ENCODE data around the gene MYO16.

MYO16 gene

DNA sequence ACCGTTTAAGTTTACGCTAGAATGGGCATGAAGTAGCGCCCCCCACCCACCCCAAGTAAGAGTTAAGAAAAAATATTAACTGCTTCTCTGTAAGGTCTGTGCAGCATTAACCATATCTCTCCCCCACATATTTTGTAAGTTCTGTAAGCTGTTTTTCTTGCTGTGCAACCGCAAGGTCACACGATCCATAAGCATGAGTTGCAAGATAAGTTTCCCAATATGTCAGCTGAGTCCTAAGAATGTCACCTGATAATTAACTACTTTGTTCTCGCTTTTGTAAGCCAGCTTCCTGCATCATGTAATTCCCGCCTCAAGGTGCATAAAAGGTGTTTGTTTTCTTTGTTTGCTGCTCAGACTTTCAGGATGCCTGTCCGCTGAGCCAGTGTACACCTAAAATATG, 187.0 kb downstream of the MYO16 start:
- Mint-ChIP-seq H3K27me3 (ENCODE audit: low read depth) (no peaks in the 10 kb centered on the region), H3K9me3 (no peaks in the 10 kb centered on the region), H3K4me3 (no peak overlapping the region), H3K27ac (no peak overlapping the region), H3K4me1 (ENCODE audit: low read depth) (no peaks in the 10 kb centered on the region), H3K36me3 (ENCODE audit: low read depth) (no peaks in the 10 kb centered on the region)
- DNase-seq (ENCODE audit: low spot score) = no peak

DNA sequence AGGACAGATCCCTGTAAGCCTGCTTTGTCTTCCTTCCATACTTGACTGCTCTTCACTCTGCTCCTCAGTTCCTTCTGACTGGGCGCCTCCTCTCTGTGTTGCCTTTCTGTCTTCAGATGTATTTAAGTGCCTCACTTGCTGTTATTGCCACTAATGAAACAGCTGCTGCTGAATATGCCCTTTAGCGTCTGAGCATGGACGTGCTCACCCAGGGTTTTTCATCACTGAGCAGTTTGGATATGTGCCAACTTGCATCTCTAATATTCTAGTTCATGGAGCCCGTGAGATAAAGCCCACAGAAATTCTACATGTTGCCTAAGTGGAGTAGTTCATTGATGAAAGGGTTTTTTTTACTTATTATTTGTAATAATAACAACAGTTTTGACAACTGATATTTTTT, 198.2 kb downstream of the MYO16 start:
- DNase-seq (ENCODE audit: low spot score) = no peak
- H3K27ac Mint-ChIP-seq = no peak overlapping the region
- H3K9me3 Mint-ChIP-seq = peaks cover 12% of the 10 kb centered on the region
- no peak overlapping the region for H3K4me3 Mint-ChIP-seq
- H3K4me1 Mint-ChIP-seq (ENCODE audit: low read depth) = no peaks in the 10 kb centered on the region
- H3K36me3 Mint-ChIP-seq (ENCODE audit: low read depth) = no peaks in the 10 kb centered on the region
- H3K27me3 Mint-ChIP-seq (ENCODE audit: low read depth) = no peaks in the 10 kb centered on the region

DNA sequence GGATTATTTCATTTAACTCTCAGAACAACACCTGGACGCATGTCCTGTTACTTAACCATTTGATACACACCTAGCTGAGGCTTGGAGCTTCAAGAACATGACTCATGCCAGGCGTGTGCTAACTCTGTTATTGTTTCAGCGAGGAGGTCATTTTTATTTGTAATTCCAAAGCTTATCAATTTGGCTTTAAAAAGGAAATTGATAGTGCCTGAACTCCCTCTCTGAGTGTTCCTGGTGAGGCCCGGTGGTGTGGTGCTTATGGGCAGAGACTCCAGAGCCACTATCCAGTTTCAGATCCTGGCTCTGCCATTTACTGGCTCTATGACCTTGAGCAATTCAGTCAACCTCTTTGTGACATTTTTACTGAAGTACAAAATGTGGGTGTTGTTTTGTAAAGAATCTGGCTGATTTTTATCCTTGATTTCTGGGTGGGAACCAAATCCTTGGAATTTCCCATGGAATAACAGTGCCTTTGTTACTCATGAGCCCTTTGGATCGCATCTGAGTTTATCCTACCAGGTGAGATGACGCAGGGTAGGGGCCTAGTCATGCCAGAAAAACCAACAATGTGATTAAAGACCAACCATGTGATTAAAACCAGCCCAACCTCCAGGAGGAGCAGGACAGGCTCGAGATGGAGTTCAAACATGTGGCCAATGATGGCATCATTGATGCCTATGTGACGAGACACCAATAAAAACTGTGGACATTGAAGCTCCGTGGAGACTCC, 198.8 kb downstream of the MYO16 start:
- H3K4me3 Mint-ChIP-seq = no peak overlapping the region
- H3K36me3 Mint-ChIP-seq (ENCODE audit: low read depth) = no peaks in the 10 kb centered on the region
- H3K27ac Mint-ChIP-seq = no peak overlapping the region
- DNase-seq (ENCODE audit: low spot score) = no peak
- no peaks in the 10 kb centered on the region for H3K27me3 Mint-ChIP-seq (ENCODE audit: low read depth)
- peaks cover 12% of the 10 kb centered on the region for H3K9me3 Mint-ChIP-seq
- no peaks in the 10 kb centered on the region for H3K4me1 Mint-ChIP-seq (ENCODE audit: low read depth)

DNA sequence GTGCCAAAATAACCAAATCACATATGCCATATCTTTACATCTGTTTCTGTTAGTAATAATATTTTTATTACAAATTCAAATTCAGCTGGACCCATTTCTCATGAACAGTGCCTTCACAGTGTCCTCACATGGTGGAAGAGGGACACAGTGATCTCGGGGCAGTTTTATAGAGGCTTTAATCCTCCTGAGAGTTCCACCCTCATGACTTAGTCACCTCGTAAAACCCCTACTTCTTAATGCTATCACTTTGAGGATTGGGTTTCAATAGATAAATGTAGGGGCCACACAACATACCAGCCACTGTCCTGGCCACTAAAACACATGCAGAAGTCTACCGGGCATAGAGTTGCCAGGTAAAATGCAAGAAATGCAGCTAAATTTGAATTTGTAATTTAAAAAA, 201.5 kb downstream of the MYO16 start:
- Mint-ChIP-seq H3K27me3 (ENCODE audit: low read depth) (no peaks in the 10 kb centered on the region), H3K27ac (no peak overlapping the region), H3K36me3 (ENCODE audit: low read depth) (no peaks in the 10 kb centered on the region), H3K4me1 (ENCODE audit: low read depth) (no peaks in the 10 kb centered on the region), H3K9me3 (peaks cover 12% of the 10 kb centered on the region), H3K4me3 (no peak overlapping the region)
- DNase-seq (ENCODE audit: low spot score) = no peak

DNA sequence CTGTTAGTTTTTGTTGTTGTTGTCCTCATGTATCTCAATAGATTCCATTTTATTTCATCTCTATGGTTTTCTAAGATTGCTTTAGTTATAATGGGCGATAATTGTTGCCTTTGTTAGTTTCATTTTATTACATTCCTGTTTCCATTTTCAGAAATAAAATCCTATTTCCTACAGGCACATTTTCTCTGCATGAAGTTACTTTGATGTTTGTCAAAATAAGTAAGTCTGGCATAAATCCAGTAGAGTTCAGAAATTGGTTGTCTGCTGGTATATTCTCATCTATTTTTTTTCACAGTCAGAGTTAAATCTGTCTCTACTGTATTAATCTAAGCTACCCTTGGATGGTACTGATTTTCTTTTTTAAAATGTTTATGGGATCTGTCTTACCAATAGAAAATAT, 204.1 kb downstream of the MYO16 start:
- Mint-ChIP-seq H3K4me3 (no peak overlapping the region), H3K9me3 (peaks cover 4% of the 10 kb centered on the region), H3K27ac (no peak overlapping the region), H3K4me1 (ENCODE audit: low read depth) (no peaks in the 10 kb centered on the region), H3K27me3 (ENCODE audit: low read depth) (no peaks in the 10 kb centered on the region), H3K36me3 (ENCODE audit: low read depth) (no peaks in the 10 kb centered on the region)
- DNase-seq (ENCODE audit: low spot score) = no peak

DNA sequence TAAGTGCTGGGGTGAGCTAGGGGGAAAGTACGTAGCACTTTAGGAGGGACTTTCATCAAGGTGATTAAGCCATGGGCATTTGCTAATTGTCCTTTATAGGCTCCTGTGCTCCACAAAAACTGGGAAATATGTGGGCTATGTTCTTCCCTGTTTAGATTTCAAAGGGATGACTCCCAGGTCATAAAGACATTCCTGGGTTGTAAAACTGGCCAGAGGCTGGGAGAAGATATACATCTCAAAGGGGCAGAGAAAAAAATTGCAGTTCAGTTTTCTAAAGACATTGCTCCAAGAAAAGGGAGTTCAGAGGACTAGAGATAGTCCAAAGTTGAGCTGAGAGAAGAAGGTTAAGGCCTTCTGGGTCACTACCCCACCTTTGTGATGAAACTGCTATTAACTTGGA, 204.8 kb downstream of the MYO16 start:
- DNase-seq (ENCODE audit: low spot score) = no peak
- Mint-ChIP-seq H3K4me3 (no peak overlapping the region), H3K36me3 (ENCODE audit: low read depth) (no peaks in the 10 kb centered on the region), H3K4me1 (ENCODE audit: low read depth) (no peaks in the 10 kb centered on the region), H3K27ac (no peak overlapping the region), H3K27me3 (ENCODE audit: low read depth) (no peaks in the 10 kb centered on the region), H3K9me3 (peaks cover 3% of the 10 kb centered on the region)

DNA sequence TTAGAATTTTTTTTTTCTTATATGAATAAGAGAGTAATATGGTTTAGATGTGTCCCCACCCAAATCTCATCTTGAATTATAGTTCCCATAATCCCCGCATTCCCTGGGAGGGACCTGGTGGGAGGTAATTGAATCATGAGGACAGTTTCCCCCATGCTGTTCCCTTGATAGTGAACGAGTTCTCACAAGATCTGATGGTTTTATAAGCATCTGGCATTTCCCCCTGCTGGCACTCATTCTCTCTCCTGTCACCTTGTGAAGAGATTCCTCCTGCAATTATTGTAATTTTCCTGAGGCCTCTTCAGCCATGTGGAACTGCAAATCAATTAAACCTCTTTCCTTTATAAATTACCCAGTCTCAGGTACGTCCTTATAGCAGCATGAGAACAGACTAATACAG, 205.7 kb downstream of the MYO16 start:
- Mint-ChIP-seq H3K27ac (no peak overlapping the region), H3K9me3 (no peaks in the 10 kb centered on the region), H3K4me1 (ENCODE audit: low read depth) (no peaks in the 10 kb centered on the region), H3K36me3 (ENCODE audit: low read depth) (no peaks in the 10 kb centered on the region), H3K27me3 (ENCODE audit: low read depth) (no peaks in the 10 kb centered on the region), H3K4me3 (no peak overlapping the region)
- DNase-seq (ENCODE audit: low spot score) = no peak

DNA sequence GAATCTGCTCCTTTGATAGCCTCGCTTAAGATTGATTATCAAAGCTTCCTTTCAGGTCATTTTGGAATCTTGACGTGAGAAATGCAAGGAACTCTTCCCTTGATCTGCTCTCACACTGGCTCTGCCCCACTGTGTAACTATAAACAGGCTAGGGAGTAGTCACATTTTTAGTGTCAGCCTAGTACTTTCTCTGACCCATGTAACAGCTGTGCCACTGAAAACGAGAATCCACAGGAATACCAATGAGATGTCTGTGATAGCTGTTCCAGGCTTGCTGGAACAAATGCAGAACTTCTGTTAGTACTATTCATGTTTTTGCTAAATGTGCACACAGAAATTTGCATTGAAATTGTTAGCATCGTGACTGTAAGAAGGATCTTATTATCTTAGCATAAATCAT, 221.3 kb downstream of the MYO16 start:
- Mint-ChIP-seq H3K4me3 (no peak overlapping the region), H3K36me3 (ENCODE audit: low read depth) (no peaks in the 10 kb centered on the region), H3K27ac (no peak overlapping the region), H3K9me3 (no peaks in the 10 kb centered on the region), H3K4me1 (ENCODE audit: low read depth) (no peaks in the 10 kb centered on the region), H3K27me3 (ENCODE audit: low read depth) (no peaks in the 10 kb centered on the region)
- DNase-seq (ENCODE audit: low spot score) = no peak

DNA sequence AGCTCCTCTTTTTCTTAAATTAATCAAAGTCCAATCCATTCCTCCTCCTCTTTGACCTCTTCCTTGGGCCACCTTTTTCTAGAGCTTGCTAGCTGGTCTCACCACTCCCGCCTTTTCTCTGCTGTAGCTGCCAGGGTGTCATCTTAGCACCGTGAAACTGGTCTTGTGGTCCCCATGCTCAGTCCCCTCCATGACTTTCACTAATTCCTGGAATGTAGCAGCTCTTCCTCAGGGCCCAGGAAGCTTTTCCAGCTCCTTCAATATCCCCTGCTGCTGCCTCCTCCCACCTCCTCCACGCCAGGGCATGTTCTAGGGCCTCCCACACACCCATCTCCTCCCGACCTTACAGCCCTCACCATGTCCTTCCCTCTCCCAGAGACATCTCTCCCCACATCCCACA, 222.2 kb downstream of the MYO16 start:
- H3K36me3 Mint-ChIP-seq (ENCODE audit: low read depth) = no peaks in the 10 kb centered on the region
- DNase-seq (ENCODE audit: low spot score) = no peak
- H3K4me3 Mint-ChIP-seq = no peak overlapping the region
- no peaks in the 10 kb centered on the region for H3K4me1 Mint-ChIP-seq (ENCODE audit: low read depth)
- H3K9me3 Mint-ChIP-seq = no peaks in the 10 kb centered on the region
- no peaks in the 10 kb centered on the region for H3K27me3 Mint-ChIP-seq (ENCODE audit: low read depth)
- H3K27ac Mint-ChIP-seq = no peak overlapping the region

DNA sequence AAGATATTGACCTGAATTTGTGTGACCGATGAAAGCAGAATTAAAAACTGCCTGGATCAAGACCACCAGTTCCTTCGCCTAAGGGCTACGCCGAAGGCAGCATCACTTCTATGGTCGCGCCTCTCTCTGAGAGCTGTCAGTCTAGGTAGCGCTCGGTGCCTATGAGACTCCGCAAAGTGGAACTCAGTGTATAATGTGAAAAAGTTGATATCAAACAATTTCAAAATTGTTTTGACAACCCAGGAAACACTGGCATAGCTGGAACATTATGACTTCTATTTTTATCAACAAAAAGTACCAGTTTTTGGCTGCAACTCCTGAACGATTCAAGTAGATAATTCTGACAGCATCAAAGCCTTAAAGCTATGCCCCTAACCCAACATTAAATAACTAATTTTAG, 223.6 kb downstream of the MYO16 start:
- Mint-ChIP-seq H3K27ac (no peak overlapping the region), H3K4me1 (ENCODE audit: low read depth) (no peaks in the 10 kb centered on the region), H3K27me3 (ENCODE audit: low read depth) (no peaks in the 10 kb centered on the region), H3K9me3 (no peaks in the 10 kb centered on the region), H3K36me3 (ENCODE audit: low read depth) (no peaks in the 10 kb centered on the region), H3K4me3 (no peak overlapping the region)
- DNase-seq (ENCODE audit: low spot score) = no peak

DNA sequence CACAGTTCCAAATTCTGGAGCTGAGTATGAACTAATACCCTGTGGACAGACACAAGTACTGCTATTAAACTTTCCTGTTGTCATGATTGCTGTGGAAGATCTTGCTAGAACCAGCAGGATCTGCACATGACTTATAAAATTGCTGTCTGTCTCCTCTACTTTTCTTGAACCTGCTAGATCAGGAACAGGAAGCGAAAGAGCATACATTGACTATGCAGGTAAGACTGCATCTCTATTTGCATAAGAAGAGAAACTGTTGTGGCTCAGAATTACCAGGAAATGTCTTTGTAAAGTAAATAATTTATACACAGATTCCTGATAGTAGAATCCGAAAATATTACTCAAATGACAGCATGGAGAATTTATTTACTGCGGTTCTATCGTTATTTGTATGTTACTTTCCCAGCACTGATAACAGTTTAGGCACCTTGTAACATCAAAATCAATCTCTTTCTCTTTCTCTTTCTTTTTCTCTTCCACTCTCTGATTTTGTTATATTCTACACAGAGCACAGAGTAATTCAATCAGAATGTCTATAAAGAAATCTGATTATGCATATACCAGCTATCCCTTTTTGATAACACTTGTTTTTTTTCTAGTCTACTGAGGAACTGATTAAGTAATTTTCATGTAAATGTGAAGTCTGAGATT, 226.5 kb downstream of the MYO16 start:
- H3K27me3 Mint-ChIP-seq (ENCODE audit: low read depth) = no peaks in the 10 kb centered on the region
- no peak for DNase-seq (ENCODE audit: low spot score)
- H3K36me3 Mint-ChIP-seq (ENCODE audit: low read depth) = no peaks in the 10 kb centered on the region
- no peak overlapping the region for H3K4me3 Mint-ChIP-seq
- H3K4me1 Mint-ChIP-seq (ENCODE audit: low read depth) = no peaks in the 10 kb centered on the region
- no peak overlapping the region for H3K27ac Mint-ChIP-seq
- H3K9me3 Mint-ChIP-seq = no peaks in the 10 kb centered on the region

DNA sequence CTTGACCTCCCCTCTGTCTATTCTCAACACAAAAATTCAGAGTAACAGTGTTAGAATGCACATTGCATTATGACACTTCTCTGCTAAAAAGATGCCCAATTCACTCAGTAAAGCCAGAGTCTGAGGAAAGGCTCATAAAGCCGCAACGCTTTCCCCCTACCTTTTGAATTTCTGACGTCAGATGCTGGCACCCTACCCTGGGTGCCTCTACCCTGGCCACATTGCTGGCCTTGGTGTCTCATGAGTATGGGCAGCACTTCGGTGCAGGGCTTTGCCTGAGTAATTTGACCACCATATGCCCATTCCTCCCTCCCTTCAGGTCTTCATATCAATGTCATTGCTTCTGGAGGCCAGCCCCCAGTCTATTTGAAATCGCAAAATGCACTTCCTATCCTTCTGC, 229.3 kb downstream of the MYO16 start:
- no peak for DNase-seq (ENCODE audit: low spot score)
- H3K27me3 Mint-ChIP-seq (ENCODE audit: low read depth) = no peaks in the 10 kb centered on the region

DNA sequence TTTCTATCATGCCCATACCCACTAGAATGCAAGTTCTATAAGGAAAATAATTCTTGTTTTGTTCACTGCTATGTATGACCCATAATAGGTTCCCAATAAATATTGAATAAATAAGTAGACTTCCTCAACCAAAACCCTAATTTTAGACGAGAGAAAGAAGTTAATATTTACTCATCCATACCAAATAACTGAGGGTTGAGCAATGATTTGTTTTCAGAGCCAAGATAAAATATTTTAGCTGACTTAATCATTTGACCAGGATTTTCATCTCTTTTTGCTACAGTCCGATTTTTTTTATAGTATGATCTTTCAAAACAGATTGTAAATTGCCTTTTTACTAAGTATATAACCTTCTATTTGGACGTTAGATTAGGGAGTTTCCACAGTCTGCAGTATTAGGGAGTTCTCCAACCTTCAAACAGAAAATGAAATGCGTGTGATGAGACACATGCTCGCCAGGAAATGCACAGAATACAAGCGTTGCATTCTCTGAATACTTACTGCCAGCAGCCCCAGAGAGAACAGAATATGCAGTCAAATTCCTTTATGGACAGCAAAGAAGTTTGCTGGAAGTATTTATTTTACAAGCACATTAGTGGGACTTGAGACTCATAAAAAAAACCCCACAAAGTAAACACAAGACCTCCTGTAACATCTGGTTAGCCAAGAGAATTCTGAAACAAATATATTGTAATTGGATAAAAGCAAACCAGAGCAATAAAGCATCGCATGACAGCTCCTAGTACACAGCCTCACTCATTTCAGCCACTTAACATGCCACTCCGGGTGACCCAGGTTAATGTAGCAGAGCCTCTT, 230.0 kb downstream of the MYO16 start:
- Mint-ChIP-seq H3K4me1 (ENCODE audit: low read depth) (no peaks in the 10 kb centered on the region), H3K27me3 (ENCODE audit: low read depth) (no peaks in the 10 kb centered on the region), H3K9me3 (no peaks in the 10 kb centered on the region), H3K27ac (no peak overlapping the region), H3K4me3 (no peak overlapping the region), H3K36me3 (ENCODE audit: low read depth) (no peaks in the 10 kb centered on the region)
- DNase-seq (ENCODE audit: low spot score) = no peak

More for the DNA sequence above, 229.3 kb downstream of the MYO16 start:
- Mint-ChIP-seq H3K4me1 (ENCODE audit: low read depth) (no peaks in the 10 kb centered on the region), H3K27ac (no peak overlapping the region), H3K4me3 (no peak overlapping the region), H3K36me3 (ENCODE audit: low read depth) (no peaks in the 10 kb centered on the region), H3K9me3 (no peaks in the 10 kb centered on the region)

DNA sequence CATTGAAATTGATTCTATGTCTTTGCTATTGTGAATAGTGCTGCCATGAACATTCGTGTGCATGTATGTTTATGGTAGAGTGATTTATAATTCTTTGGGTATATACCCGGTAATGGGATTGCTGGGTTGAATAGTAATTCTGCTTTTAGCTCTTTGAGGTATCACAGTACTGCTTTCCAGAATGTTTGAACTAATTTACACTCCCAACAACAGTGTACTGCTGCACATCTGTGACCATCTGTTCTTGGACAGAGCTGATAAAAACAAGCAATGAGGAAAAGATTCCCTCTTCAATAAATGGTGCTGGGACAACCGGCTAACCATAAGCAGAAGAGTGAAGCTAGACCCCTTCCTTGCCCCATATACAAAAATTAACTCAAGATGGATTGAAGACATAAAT, 231.0 kb downstream of the MYO16 start:
- no peak overlapping the region for H3K4me3 Mint-ChIP-seq
- H3K27ac Mint-ChIP-seq = no peak overlapping the region
- H3K36me3 Mint-ChIP-seq (ENCODE audit: low read depth) = no peaks in the 10 kb centered on the region
- H3K9me3 Mint-ChIP-seq = no peaks in the 10 kb centered on the region
- H3K4me1 Mint-ChIP-seq (ENCODE audit: low read depth) = no peaks in the 10 kb centered on the region
- no peak for DNase-seq (ENCODE audit: low spot score)
- H3K27me3 Mint-ChIP-seq (ENCODE audit: low read depth) = no peaks in the 10 kb centered on the region

Measured in T-helper 2 cell treated with Interferon-gamma antibody and Interleukin-4, amounts not matched to agents 5 μg/mL and 100 μg/mL, for 36 hours (primary cell).